Neuron (in vitro differentiated cells): ENCODE measurements around the gene COL6A3.
"Not testable (repeated sequence)": the region's sequence is repeated elsewhere in the genome, so short reads cannot be mapped to it uniquely, and the experiment has no call there.

Experiments
- H2AFZ ChIP-seq: one replicate; pipeline ENCODE4 v1.6.1; 2013; ENCODE audit warnings: low read depth, mild to moderate bottlenecking, inconsistent platforms, low read length, moderate library complexity
- H3K27me3 ChIP-seq: one replicate; pipeline ENCODE4 v1.6.1; 2013; ENCODE audit warnings: low read length; ENCODE audit not compliant: insufficient read depth
- H3K36me3 ChIP-seq: one replicate; pipeline ENCODE4 v1.6.1; 2013; ENCODE audit warnings: low read length; ENCODE audit not compliant: insufficient read depth
- H3K4me1 ChIP-seq: one replicate; pipeline ENCODE4 v1.6.1; 2013; ENCODE audit warnings: low read length; ENCODE audit not compliant: insufficient read depth
- H3K4me3 ChIP-seq: 2 replicates; pipeline ENCODE4 v1.5.1; 2013; ENCODE audit warnings: mild to moderate bottlenecking, low read length, moderate library complexity
- H3K9me3 ChIP-seq: one replicate; pipeline ENCODE4 v1.6.1; 2013; ENCODE audit warnings: low read length

COL6A3 gene

GRCh38 chr2:237354892-237355291 is 59.1 kb downstream of the COL6A3 start:
- H3K27me3 ChIP-seq: peaks cover 20% of the 10 kb centered on the region
- H3K4me1 ChIP-seq: peaks cover 3% of the 10 kb centered on the region

GRCh38 chr2:237354172-237354571 is 59.8 kb downstream of the COL6A3 start:
- not testable (repeated sequence) for H3K9me3 ChIP-seq, H3K4me1 ChIP-seq, H2AFZ ChIP-seq, H3K4me3 ChIP-seq, H3K36me3 ChIP-seq
- H3K27me3 ChIP-seq: peaks cover 20% of the 10 kb centered on the region

More at GRCh38 chr2:237354892-237355291, 59.1 kb downstream of the COL6A3 start:
- Histone ChIP-seq H3K9me3 (no peaks in the 10 kb centered on the region), H2AFZ (no peak overlapping the region), H3K36me3 (no peaks in the 10 kb centered on the region), H3K4me3 (no peak overlapping the region)

- no peak overlapping the region for H3K4me3 ChIP-seq
- H3K4me1 ChIP-seq: no peaks in the 10 kb centered on the region
- H2AFZ ChIP-seq: no peak overlapping the region
- no peaks in the 10 kb centered on the region for H3K36me3 ChIP-seq
- peaks cover 20% of the 10 kb centered on the region for H3K27me3 ChIP-seq
- H3K9me3 ChIP-seq: no peaks in the 10 kb centered on the region
Measured at GRCh38 chr2:237353215-237353614, 60.7 kb downstream of the COL6A3 start.

- H3K36me3 ChIP-seq: no peaks in the 10 kb centered on the region
- no peak overlapping the region for H2AFZ ChIP-seq
- H3K27me3 ChIP-seq: peaks cover 20% of the 10 kb centered on the region
- no peaks in the 10 kb centered on the region for H3K4me1 ChIP-seq
- no peaks in the 10 kb centered on the region for H3K9me3 ChIP-seq
- no peak overlapping the region for H3K4me3 ChIP-seq
Measured at GRCh38 chr2:237352279-237352845, 61.6 kb downstream of the COL6A3 start.

GRCh38 chr2:237351796-237352195 is 62.2 kb downstream of the COL6A3 start:
- no peaks in the 10 kb centered on the region for H3K36me3 ChIP-seq
- no peaks in the 10 kb centered on the region for H3K4me1 ChIP-seq
- H3K9me3 ChIP-seq: no peaks in the 10 kb centered on the region
- H3K27me3 ChIP-seq: peaks cover 20% of the 10 kb centered on the region
- H2AFZ ChIP-seq: no peak overlapping the region
- no peak overlapping the region for H3K4me3 ChIP-seq

GRCh38 chr2:237351046-237351445 is 62.9 kb downstream of the COL6A3 start:
- H3K27me3 ChIP-seq: peaks cover 20% of the 10 kb centered on the region
- no peak overlapping the region for H2AFZ ChIP-seq
- H3K4me1 ChIP-seq: no peaks in the 10 kb centered on the region
- no peaks in the 10 kb centered on the region for H3K36me3 ChIP-seq
- no peaks in the 10 kb centered on the region for H3K9me3 ChIP-seq
- H3K4me3 ChIP-seq: no peak overlapping the region

GRCh38 chr2:237350597-237350996 is 63.4 kb downstream of the COL6A3 start:
- Histone ChIP-seq H3K9me3 (no peaks in the 10 kb centered on the region), H3K27me3 (peaks cover 20% of the 10 kb centered on the region), H3K4me1 (no peaks in the 10 kb centered on the region), H3K36me3 (no peaks in the 10 kb centered on the region), H3K4me3 (no peak overlapping the region), H2AFZ (no peak overlapping the region)

- H3K36me3 ChIP-seq: no peaks in the 10 kb centered on the region
- no peak overlapping the region for H3K4me3 ChIP-seq
- H2AFZ ChIP-seq: no peak overlapping the region
- H3K27me3 ChIP-seq: peaks cover 20% of the 10 kb centered on the region
- no peaks in the 10 kb centered on the region for H3K4me1 ChIP-seq
- H3K9me3 ChIP-seq: no peaks in the 10 kb centered on the region
Measured at GRCh38 chr2:237350070-237350469, 63.9 kb downstream of the COL6A3 start.

GRCh38 chr2:237348281-237348865 is 65.6 kb downstream of the COL6A3 start:
- Histone ChIP-seq H2AFZ (no peak overlapping the region), H3K4me3 (no peak overlapping the region), H3K9me3 (no peaks in the 10 kb centered on the region), H3K4me1 (no peaks in the 10 kb centered on the region), H3K27me3 (peaks cover 20% of the 10 kb centered on the region), H3K36me3 (no peaks in the 10 kb centered on the region)

- Histone ChIP-seq H3K9me3 (no peaks in the 10 kb centered on the region), H3K4me1 (no peaks in the 10 kb centered on the region), H2AFZ (no peak overlapping the region), H3K4me3 (no peak overlapping the region), H3K27me3 (peaks cover 11% of the 10 kb centered on the region), H3K36me3 (no peaks in the 10 kb centered on the region)
Measured at GRCh38 chr2:237345891-237346640, 67.9 kb downstream of the COL6A3 start.

- Histone ChIP-seq H3K4me3 (no peak overlapping the region), H2AFZ (no peak overlapping the region), H3K4me1 (no peaks in the 10 kb centered on the region), H3K36me3 (no peaks in the 10 kb centered on the region), H3K9me3 (no peaks in the 10 kb centered on the region), H3K27me3 (peaks cover 5% of the 10 kb centered on the region)
Measured at GRCh38 chr2:237345411-237345810, 68.6 kb downstream of the COL6A3 start.

- Histone ChIP-seq H3K36me3 (no peaks in the 10 kb centered on the region), H2AFZ (no peak overlapping the region), H3K9me3 (no peaks in the 10 kb centered on the region), H3K27me3 (no peaks in the 10 kb centered on the region), H3K4me1 (no peaks in the 10 kb centered on the region), H3K4me3 (no peak overlapping the region)
Measured at GRCh38 chr2:237344942-237345341, 69.0 kb downstream of the COL6A3 start.

- no peaks in the 10 kb centered on the region for H3K36me3 ChIP-seq
- no peak overlapping the region for H3K4me3 ChIP-seq
- H3K4me1 ChIP-seq: no peaks in the 10 kb centered on the region
- no peak overlapping the region for H2AFZ ChIP-seq
- H3K9me3 ChIP-seq: no peaks in the 10 kb centered on the region
- no peaks in the 10 kb centered on the region for H3K27me3 ChIP-seq
Measured at GRCh38 chr2:237343993-237344392, 70.0 kb downstream of the COL6A3 start.
